Measurements from ENCODE around the gene UBE2E1.
"Not testable (repeated sequence)": the region's sequence is repeated elsewhere in the genome, so short reads cannot be mapped to it uniquely, and the experiment has no call there.

Gene UBE2E1

GRCh38 chr3:23880703-23881339 is 75.1 kb downstream of the UBE2E1 start:
- H3K9me2 ChIP-seq (ENCODE audit: low read depth, low read length): no peaks in the 10 kb centered on the region
- no peak overlapping the region for H3K9ac ChIP-seq (ENCODE audit: low read length)
- no peak overlapping the region for H3K27ac ChIP-seq (ENCODE audit: low read depth, low read length, poor library complexity, severe bottlenecking)
- H4K20me1 ChIP-seq (ENCODE audit: insufficient read depth, low read length): no peaks in the 10 kb centered on the region
- H2AFZ ChIP-seq (ENCODE audit: low read length): no peak overlapping the region
- H3K4me3 ChIP-seq (ENCODE audit: low read depth, low read length, poor library complexity, severe bottlenecking): no peak overlapping the region
- H3K9me3 ChIP-seq (ENCODE audit: low read length): no peaks in the 10 kb centered on the region
- H3K27me3 ChIP-seq (ENCODE audit: insufficient read depth, low read length): no peaks in the 10 kb centered on the region
- TF ChIP-seq, protein P1, sequence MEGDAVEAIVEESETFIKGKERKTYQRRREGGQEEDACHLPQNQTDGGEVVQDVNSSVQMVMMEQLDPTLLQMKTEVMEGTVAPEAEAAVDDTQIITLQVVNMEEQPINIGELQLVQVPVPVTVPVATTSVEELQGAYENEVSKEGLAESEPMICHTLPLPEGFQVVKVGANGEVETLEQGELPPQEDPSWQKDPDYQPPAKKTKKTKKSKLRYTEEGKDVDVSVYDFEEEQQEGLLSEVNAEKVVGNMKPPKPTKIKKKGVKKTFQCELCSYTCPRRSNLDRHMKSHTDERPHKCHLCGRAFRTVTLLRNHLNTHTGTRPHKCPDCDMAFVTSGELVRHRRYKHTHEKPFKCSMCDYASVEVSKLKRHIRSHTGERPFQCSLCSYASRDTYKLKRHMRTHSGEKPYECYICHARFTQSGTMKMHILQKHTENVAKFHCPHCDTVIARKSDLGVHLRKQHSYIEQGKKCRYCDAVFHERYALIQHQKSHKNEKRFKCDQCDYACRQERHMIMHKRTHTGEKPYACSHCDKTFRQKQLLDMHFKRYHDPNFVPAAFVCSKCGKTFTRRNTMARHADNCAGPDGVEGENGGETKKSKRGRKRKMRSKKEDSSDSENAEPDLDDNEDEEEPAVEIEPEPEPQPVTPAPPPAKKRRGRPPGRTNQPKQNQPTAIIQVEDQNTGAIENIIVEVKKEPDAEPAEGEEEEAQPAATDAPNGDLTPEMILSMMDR (IDR thresholded peaks at IDR 0.05; ENCODE audit: low read length): no peak
- no peak for TF ChIP-seq EZH2 (IDR thresholded peaks at IDR 0.05; ENCODE audit: borderline replicate concordance, low read length)
- no peaks in the 10 kb centered on the region for H3K4me1 ChIP-seq (ENCODE audit: insufficient read depth, low read length, severe bottlenecking)
- H3K36me3 ChIP-seq (ENCODE audit: insufficient read depth, low read length): no peaks in the 10 kb centered on the region; the same call in 1 of the 2 replicates
- no peaks in the 10 kb centered on the region for H3F3A ChIP-seq (ENCODE audit: insufficient read depth, low read length)
- 0 out of 2 replicates have a peak, but pooled peaks cover 3% of the 10 kb centered on the region for H3K79me2 ChIP-seq (ENCODE audit: insufficient read depth, low read length)
- no peak overlapping the region for H3K4me2 ChIP-seq (ENCODE audit: low read length)

- H4K20me1 ChIP-seq (ENCODE audit: insufficient read depth, low read length); H3K4me3 ChIP-seq (ENCODE audit: low read depth, low read length, poor library complexity, severe bottlenecking); H3F3A ChIP-seq (ENCODE audit: insufficient read depth, low read length); H3K36me3 ChIP-seq (ENCODE audit: insufficient read depth, low read length); H3K9me3 ChIP-seq (ENCODE audit: low read length); H3K27ac ChIP-seq (ENCODE audit: low read depth, low read length, poor library complexity, severe bottlenecking); H3K27me3 ChIP-seq (ENCODE audit: insufficient read depth, low read length); H3K4me2 ChIP-seq (ENCODE audit: low read length); H3K9me2 ChIP-seq (ENCODE audit: low read depth, low read length); H3K79me2 ChIP-seq (ENCODE audit: insufficient read depth, low read length); H2AFZ ChIP-seq (ENCODE audit: low read length); H3K9ac ChIP-seq (ENCODE audit: low read length); H3K4me1 ChIP-seq (ENCODE audit: insufficient read depth, low read length, severe bottlenecking): not testable (repeated sequence)
These were observed 76.2 kb downstream of the UBE2E1 start for GRCh38 chr3:23881993-23882392.

DNA sequence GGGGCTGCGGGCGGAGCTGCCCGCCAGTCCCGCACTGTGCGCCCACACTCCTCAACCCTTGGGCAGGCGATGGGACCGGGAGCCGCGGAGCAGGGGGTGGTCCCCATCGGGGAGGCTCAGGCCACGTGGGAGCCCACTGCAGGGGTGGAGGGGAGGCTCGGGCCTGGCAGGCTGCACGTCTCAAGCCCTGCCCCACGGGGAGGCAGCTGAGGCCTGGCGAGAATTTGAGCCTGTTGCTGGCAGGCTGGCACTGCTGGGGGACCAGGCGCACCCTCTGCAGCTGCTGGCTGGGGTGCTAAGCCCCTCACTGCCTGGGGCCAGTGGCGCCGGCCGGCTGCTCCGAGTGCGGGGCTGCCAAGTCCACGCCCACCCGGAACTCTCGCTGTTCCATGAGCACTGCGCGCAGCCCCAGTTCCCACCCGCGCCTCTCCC is 76.7 kb downstream of the UBE2E1 start:
- H3K9me3 ChIP-seq (ENCODE audit: low read length): no peaks in the 10 kb centered on the region
- no peaks in the 10 kb centered on the region for H3F3A ChIP-seq (ENCODE audit: insufficient read depth, low read length)
- TF ChIP-seq EZH2 (IDR thresholded peaks at IDR 0.05; ENCODE audit: borderline replicate concordance, low read length): no peak
- TF ChIP-seq, protein P1 (IDR thresholded peaks at IDR 0.05; ENCODE audit: low read length): no peak

GRCh38 chr3:23884481-23884880 is 78.7 kb downstream of the UBE2E1 start:
- no peak overlapping the region for H3K4me3 ChIP-seq (ENCODE audit: low read depth, low read length, poor library complexity, severe bottlenecking)
- H3K36me3 ChIP-seq (ENCODE audit: insufficient read depth, low read length): peaks cover 7% of the 10 kb centered on the region
- no peaks in the 10 kb centered on the region for H3K9me3 ChIP-seq (ENCODE audit: low read length)
- no peak overlapping the region for H3K27ac ChIP-seq (ENCODE audit: low read depth, low read length, poor library complexity, severe bottlenecking)
- no peak overlapping the region for H3K4me2 ChIP-seq (ENCODE audit: low read length)
- 0 out of 2 replicates have a peak, but pooled peaks cover 3% of the 10 kb centered on the region for H3K79me2 ChIP-seq (ENCODE audit: insufficient read depth, low read length)
- H3F3A ChIP-seq (ENCODE audit: insufficient read depth, low read length): no peaks in the 10 kb centered on the region
- no peak overlapping the region for H3K9ac ChIP-seq (ENCODE audit: low read length)
- TF ChIP-seq EZH2 (IDR thresholded peaks at IDR 0.05; ENCODE audit: borderline replicate concordance, low read length): no peak
- TF ChIP-seq, protein P1 (IDR thresholded peaks at IDR 0.05; ENCODE audit: low read length): 0 out of 2 replicates have a peak, but pooled peaks have one; percentile 11
- H2AFZ ChIP-seq (ENCODE audit: low read length): no peak overlapping the region
- peaks cover 5% of the 10 kb centered on the region; the same call in 1 of the 2 replicates for H4K20me1 ChIP-seq (ENCODE audit: insufficient read depth, low read length)
- no peaks in the 10 kb centered on the region for H3K9me2 ChIP-seq (ENCODE audit: low read depth, low read length)
- H3K27me3 ChIP-seq (ENCODE audit: insufficient read depth, low read length): no peaks in the 10 kb centered on the region
- no peaks in the 10 kb centered on the region for H3K4me1 ChIP-seq (ENCODE audit: insufficient read depth, low read length, severe bottlenecking)

More for the DNA sequence above, 76.7 kb downstream of the UBE2E1 start:
- Histone ChIP-seq H3K4me2 (ENCODE audit: low read length) (no peak overlapping the region), H3K27ac (ENCODE audit: low read depth, low read length, poor library complexity, severe bottlenecking) (no peak overlapping the region), H3K79me2 (ENCODE audit: insufficient read depth, low read length) (0 out of 2 replicates have a peak, but pooled peaks cover 3% of the 10 kb centered on the region), H3K4me3 (ENCODE audit: low read depth, low read length, poor library complexity, severe bottlenecking) (no peak overlapping the region), H3K9me2 (ENCODE audit: low read depth, low read length) (no peaks in the 10 kb centered on the region), H3K9ac (ENCODE audit: low read length) (no peak overlapping the region), H3K36me3 (ENCODE audit: insufficient read depth, low read length) (no peaks in the 10 kb centered on the region; the same call in 1 of the 2 replicates), H3K4me1 (ENCODE audit: insufficient read depth, low read length, severe bottlenecking) (no peaks in the 10 kb centered on the region), H4K20me1 (ENCODE audit: insufficient read depth, low read length) (no peaks in the 10 kb centered on the region), H2AFZ (ENCODE audit: low read length) (no peak overlapping the region), H3K27me3 (ENCODE audit: insufficient read depth, low read length) (no peaks in the 10 kb centered on the region)
